Mesendoderm (in vitro differentiated cells): ENCODE results near the gene CFAP46.
"Not testable (repeated sequence)": the region's sequence is repeated elsewhere in the genome, so short reads cannot be mapped to it uniquely, and the experiment has no call there.

ENCODE experiments used
- DNase-seq: peaks from one replicate; pipeline ENCODE4 v3.0.0; 2013
- H2AK5ac ChIP-seq: 2 replicates; pipeline ENCODE4 v1.6.1; 2013; ENCODE audit warnings: low read length, inconsistent platforms
- H2BK120ac ChIP-seq: 2 replicates; pipeline ENCODE4 v1.6.1; 2013; ENCODE audit warnings: low read depth, mild to moderate bottlenecking, low read length, moderate library complexity, mixed read lengths
- H2BK15ac ChIP-seq: replicated peaks from 2 replicates; pipeline ENCODE4 v1.6.1; 2013; ENCODE audit warnings: low read depth, mild to moderate bottlenecking, moderate library complexity
- H2BK5ac ChIP-seq: 2 replicates; pipeline ENCODE4 v1.6.1; 2013; ENCODE audit warnings: low read length, inconsistent platforms
- H3K18ac ChIP-seq: 2 replicates; pipeline ENCODE4 v1.6.1; 2013; ENCODE audit warnings: mild to moderate bottlenecking, low read length, mixed read lengths
- H3K23ac ChIP-seq: one replicate; pipeline ENCODE4 v1.6.1; 2013; ENCODE audit warnings: low read length
- H3K27ac ChIP-seq: 2 replicates; pipeline ENCODE4 v1.5.1; 2013; ENCODE audit warnings: low read depth, mild to moderate bottlenecking, inconsistent platforms, low read length, moderate library complexity
- H3K27me3 ChIP-seq: 2 replicates; pipeline ENCODE4 v1.6.1; 2013; ENCODE audit warnings: low read length, control low read depth, mild to moderate bottlenecking, inconsistent platforms; ENCODE audit not compliant: insufficient read depth, poor library complexity
- H3K36me3 ChIP-seq: 2 replicates; pipeline ENCODE4 v1.6.1; 2013; ENCODE audit warnings: low read length, inconsistent platforms; ENCODE audit not compliant: control insufficient read depth, insufficient read depth
- H3K4ac ChIP-seq: one replicate; pipeline ENCODE4 v1.6.1; 2013; ENCODE audit warnings: low read depth, mild to moderate bottlenecking, low read length, moderate library complexity
- H3K4me1 ChIP-seq: 2 replicates; pipeline ENCODE4 v1.6.1; 2013; ENCODE audit warnings: low read depth, low read length, inconsistent platforms; ENCODE audit not compliant: control insufficient read depth
- H3K4me2 ChIP-seq: 2 replicates; pipeline ENCODE4 v1.6.1; 2013; ENCODE audit warnings: low read length
- H3K4me3 ChIP-seq: 2 replicates; pipeline ENCODE4 v1.5.1; 2013; ENCODE audit warnings: mild to moderate bottlenecking, low read length
- H3K56ac ChIP-seq: one replicate; pipeline ENCODE4 v1.6.1; 2013; ENCODE audit warnings: low read length
- H3K79me1 ChIP-seq: 2 replicates; pipeline ENCODE4 v1.6.1; 2013; ENCODE audit warnings: low read length, inconsistent platforms
- H3K79me2 ChIP-seq: 2 replicates; pipeline ENCODE4 v1.6.1; 2013; ENCODE audit warnings: mild to moderate bottlenecking, low read length; ENCODE audit not compliant: control insufficient read depth, insufficient read depth
- H3K9ac ChIP-seq: 2 replicates; pipeline ENCODE4 v1.6.1; 2013; ENCODE audit warnings: low read length, inconsistent platforms
- H4K5ac ChIP-seq: one replicate; pipeline ENCODE4 v1.6.1; 2013; ENCODE audit warnings: low read length
- H4K8ac ChIP-seq: one replicate; pipeline ENCODE4 v1.6.1; 2013; ENCODE audit warnings: low read depth, mild to moderate bottlenecking, control low read depth, low read length, moderate library complexity
- WGBS: extraction: QIAGEN DNeasy Blood & Tissue Kit; methylation state at CpG from one replicate; pipeline ENCODE4 v1.1.7; 2013; ENCODE audit warnings: low lambda C conversion rate, missing lambda C conversion rate; ENCODE audit not compliant: insufficient coverage; ENCODE audit errors: extremely low coverage; 5-methylcytosine and 5-hydroxymethylcytosine counted together

The CFAP46 gene

GRCh38 chr10:132798403-132798802, 144.0 kb downstream of the CFAP46 start:
- Histone ChIP-seq H3K56ac (no peak overlapping the region), H3K4ac (no peak overlapping the region), H3K23ac (no peak overlapping the region), H3K4me1 (no peaks in the 10 kb centered on the region), H3K9ac (no peak overlapping the region), H3K79me2 (no peaks in the 10 kb centered on the region), H3K36me3 (no peaks in the 10 kb centered on the region), H3K27me3 (no peaks in the 10 kb centered on the region), H4K5ac (no peak overlapping the region), H3K79me1 (no peaks in the 10 kb centered on the region), H2BK120ac (no peak overlapping the region), H3K18ac (no peak overlapping the region), H3K27ac (no peak overlapping the region), H2BK5ac (no peak overlapping the region), H4K8ac (no peak overlapping the region), H3K4me2 (no peak overlapping the region), H2AK5ac (no peak overlapping the region), H2BK15ac (no peak overlapping the region), H3K4me3 (no peak overlapping the region)
- WGBS: no CpG with 5 or more reads among the region's 21 CpGs
- DNase-seq: no peak

- not testable (repeated sequence) for H3K56ac ChIP-seq, H3K27ac ChIP-seq, H3K36me3 ChIP-seq, H3K27me3 ChIP-seq, H3K18ac ChIP-seq, H2BK15ac ChIP-seq, H3K4ac ChIP-seq, H3K4me3 ChIP-seq, H2AK5ac ChIP-seq, H4K8ac ChIP-seq, H2BK5ac ChIP-seq, DNase-seq, H3K23ac ChIP-seq, H3K4me2 ChIP-seq, H4K5ac ChIP-seq, H3K79me1 ChIP-seq, H3K9ac ChIP-seq, H2BK120ac ChIP-seq, H3K79me2 ChIP-seq, H3K4me1 ChIP-seq
- no CpG with 5 or more reads among the region's 32 CpGs for WGBS
Measured at GRCh38 chr10:132797986-132798385, 144.4 kb downstream of the CFAP46 start.

- Histone ChIP-seq H3K4me2 (no peak overlapping the region), H4K8ac (no peak overlapping the region), H3K36me3 (no peaks in the 10 kb centered on the region), H2BK5ac (no peak overlapping the region), H3K4me3 (no peak overlapping the region), H3K4me1 (no peaks in the 10 kb centered on the region), H3K23ac (no peak overlapping the region), H3K4ac (no peak overlapping the region), H2AK5ac (no peak overlapping the region), H3K27me3 (no peaks in the 10 kb centered on the region), H2BK15ac (no peak overlapping the region), H3K18ac (no peak overlapping the region), H2BK120ac (no peak overlapping the region), H3K27ac (no peak overlapping the region), H3K79me1 (no peaks in the 10 kb centered on the region), H3K56ac (no peak overlapping the region), H4K5ac (no peak overlapping the region), H3K79me2 (no peaks in the 10 kb centered on the region), H3K9ac (no peak overlapping the region)
- no CpG with 5 or more reads among the region's 21 CpGs for WGBS
- DNase-seq: no peak
Measured at GRCh38 chr10:132796846-132797245, 145.5 kb downstream of the CFAP46 start.

GRCh38 chr10:132793871-132794849, 148.2 kb downstream of the CFAP46 start:
- Histone ChIP-seq H4K5ac (no peak overlapping the region), H3K27ac (no peak overlapping the region), H3K23ac (no peak overlapping the region), H2BK5ac (no peak overlapping the region), H3K9ac (no peak overlapping the region), H3K79me2 (no peaks in the 10 kb centered on the region), H2AK5ac (no peak overlapping the region), H4K8ac (no peak overlapping the region), H2BK120ac (no peak overlapping the region), H3K4me3 (no peak overlapping the region), H2BK15ac (no peak overlapping the region), H3K36me3 (no peaks in the 10 kb centered on the region), H3K79me1 (no peaks in the 10 kb centered on the region), H3K4me1 (no peaks in the 10 kb centered on the region), H3K56ac (no peak overlapping the region), H3K4ac (no peak overlapping the region), H3K4me2 (no peak overlapping the region), H3K18ac (no peak overlapping the region), H3K27me3 (peaks cover 11% of the 10 kb centered on the region)
- no peak for DNase-seq
- WGBS: no CpG with 5 or more reads among the region's 57 CpGs

- H4K8ac ChIP-seq: no peak overlapping the region
- H3K4ac ChIP-seq: no peak overlapping the region
- no peaks in the 10 kb centered on the region for H3K36me3 ChIP-seq
- no peak overlapping the region for H4K5ac ChIP-seq
- no peaks in the 10 kb centered on the region for H3K79me1 ChIP-seq
- no peak overlapping the region for H3K23ac ChIP-seq
- H2BK120ac ChIP-seq: no peak overlapping the region
- no peak overlapping the region for H3K56ac ChIP-seq
- no peaks in the 10 kb centered on the region for H3K79me2 ChIP-seq
- peaks cover 19% of the 10 kb centered on the region for H3K27me3 ChIP-seq
- H3K4me1 ChIP-seq: no peaks in the 10 kb centered on the region
- WGBS: no CpG with 5 or more reads among the region's 9 CpGs
- H3K9ac ChIP-seq: no peak overlapping the region
- DNase-seq: no peak
- no peak overlapping the region for H3K4me3 ChIP-seq
- no peak overlapping the region for H2BK5ac ChIP-seq
- H2AK5ac ChIP-seq: no peak overlapping the region
- no peak overlapping the region for H3K18ac ChIP-seq
- no peak overlapping the region for H3K4me2 ChIP-seq
- no peak overlapping the region for H3K27ac ChIP-seq
- no peak overlapping the region for H2BK15ac ChIP-seq
Measured at GRCh38 chr10:132793213-132793612, 149.2 kb downstream of the CFAP46 start.
